ENCODE measurements around the gene RIMOC1.

- peak in 1 of 2 donors; percentile 14 for TF ChIP-seq POLR2A (IDR thresholded peaks at IDR 0.05)
- TF ChIP-seq, protein P1, sequence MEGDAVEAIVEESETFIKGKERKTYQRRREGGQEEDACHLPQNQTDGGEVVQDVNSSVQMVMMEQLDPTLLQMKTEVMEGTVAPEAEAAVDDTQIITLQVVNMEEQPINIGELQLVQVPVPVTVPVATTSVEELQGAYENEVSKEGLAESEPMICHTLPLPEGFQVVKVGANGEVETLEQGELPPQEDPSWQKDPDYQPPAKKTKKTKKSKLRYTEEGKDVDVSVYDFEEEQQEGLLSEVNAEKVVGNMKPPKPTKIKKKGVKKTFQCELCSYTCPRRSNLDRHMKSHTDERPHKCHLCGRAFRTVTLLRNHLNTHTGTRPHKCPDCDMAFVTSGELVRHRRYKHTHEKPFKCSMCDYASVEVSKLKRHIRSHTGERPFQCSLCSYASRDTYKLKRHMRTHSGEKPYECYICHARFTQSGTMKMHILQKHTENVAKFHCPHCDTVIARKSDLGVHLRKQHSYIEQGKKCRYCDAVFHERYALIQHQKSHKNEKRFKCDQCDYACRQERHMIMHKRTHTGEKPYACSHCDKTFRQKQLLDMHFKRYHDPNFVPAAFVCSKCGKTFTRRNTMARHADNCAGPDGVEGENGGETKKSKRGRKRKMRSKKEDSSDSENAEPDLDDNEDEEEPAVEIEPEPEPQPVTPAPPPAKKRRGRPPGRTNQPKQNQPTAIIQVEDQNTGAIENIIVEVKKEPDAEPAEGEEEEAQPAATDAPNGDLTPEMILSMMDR (IDR thresholded peaks at IDR 0.05), result no peak
Observed at GRCh38 chr5:41924872-41925554, 20.9 kb downstream of the RIMOC1 start, which contains the start of gene FBXO4.
